Thyroid gland (tissue), 4 donors: ENCODE data around the gene PBX1.

Experiments
- POLR2A ChIP-seq, 2 donors: fragments of 450-650 bp; IDR thresholded peaks; one replicate each; pipeline ENCODE4 v1.6.1; 2017; ENCODE audit warnings: antibody characterized with exemption in 2 of 2, mild to moderate bottlenecking in 2 of 2, moderate library complexity in 1 of 2
- TF ChIP-seq, protein P1 (sequence below), 6 experiments: fragments of 200-600 bp in 3 of 6; fragments of 450-650 bp in 3 of 6; sonication (generic) in 3 of 6; IDR thresholded peaks; one replicate each; pipeline ENCODE4 v1.5.1; 2016 to 2019; ENCODE audit warnings: antibody characterized with exemption in 6 of 6, mild to moderate bottlenecking in 2 of 6, inconsistent platforms in 1 of 6, moderate library complexity in 1 of 6

DNA sequence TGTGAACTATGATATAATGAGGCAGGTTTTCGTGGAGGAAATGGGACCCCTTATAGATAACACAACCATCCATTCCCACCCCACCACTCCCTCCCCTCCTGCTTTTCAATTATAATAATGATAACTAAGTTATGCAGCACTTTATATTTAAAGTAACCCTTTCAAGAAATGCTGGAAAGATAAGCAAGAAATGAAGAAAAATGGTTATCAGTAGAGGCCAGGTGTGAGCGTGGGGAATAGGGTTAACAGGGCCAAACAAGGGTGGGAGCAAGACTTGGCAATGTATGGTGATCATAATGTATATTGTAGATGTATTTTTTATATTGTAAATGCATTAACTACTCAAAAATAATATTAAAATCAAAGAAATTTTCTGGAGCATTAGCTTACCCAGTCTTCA is 133.4 kb downstream of the PBX1 start:
- no peak for TF ChIP-seq POLR2A (IDR thresholded peaks at IDR 0.05)
- TF ChIP-seq, protein P1, sequence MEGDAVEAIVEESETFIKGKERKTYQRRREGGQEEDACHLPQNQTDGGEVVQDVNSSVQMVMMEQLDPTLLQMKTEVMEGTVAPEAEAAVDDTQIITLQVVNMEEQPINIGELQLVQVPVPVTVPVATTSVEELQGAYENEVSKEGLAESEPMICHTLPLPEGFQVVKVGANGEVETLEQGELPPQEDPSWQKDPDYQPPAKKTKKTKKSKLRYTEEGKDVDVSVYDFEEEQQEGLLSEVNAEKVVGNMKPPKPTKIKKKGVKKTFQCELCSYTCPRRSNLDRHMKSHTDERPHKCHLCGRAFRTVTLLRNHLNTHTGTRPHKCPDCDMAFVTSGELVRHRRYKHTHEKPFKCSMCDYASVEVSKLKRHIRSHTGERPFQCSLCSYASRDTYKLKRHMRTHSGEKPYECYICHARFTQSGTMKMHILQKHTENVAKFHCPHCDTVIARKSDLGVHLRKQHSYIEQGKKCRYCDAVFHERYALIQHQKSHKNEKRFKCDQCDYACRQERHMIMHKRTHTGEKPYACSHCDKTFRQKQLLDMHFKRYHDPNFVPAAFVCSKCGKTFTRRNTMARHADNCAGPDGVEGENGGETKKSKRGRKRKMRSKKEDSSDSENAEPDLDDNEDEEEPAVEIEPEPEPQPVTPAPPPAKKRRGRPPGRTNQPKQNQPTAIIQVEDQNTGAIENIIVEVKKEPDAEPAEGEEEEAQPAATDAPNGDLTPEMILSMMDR (IDR thresholded peaks at IDR 0.05): no peak
